Sigmoid colon (tissue), 7 donors: ENCODE results near the gene AK3. TPM values are rescaled to one million over a fixed set of nuclear protein-coding genes. Genes with fewer than 3 reads are reported as not detected.

Experiments used
- DNase-seq: peaks from one replicate; pipeline ENCODE4 v3.0.0-alpha.2; 2019
- H3K27ac ChIP-seq, 4 donors: fragments of 200-600 bp; sonication (generic); one replicate each; pipeline ENCODE4 v1.5.1; 2016 to 2019; ENCODE audit warnings: mild to moderate bottlenecking in 1 of 4
- H3K27me3 ChIP-seq, 3 donors: fragments of 200-600 bp; sonication (generic); one replicate each; pipeline ENCODE4 v1.5.1; 2019; ENCODE audit warnings: mild to moderate bottlenecking in 1 of 3
- H3K36me3 ChIP-seq, 4 donors: fragments of 200-600 bp; sonication (generic); one replicate each; pipeline ENCODE4 v1.5.1; 2016 to 2019
- H3K4me1 ChIP-seq, 4 donors: fragments of 200-600 bp; sonication (generic); one replicate each; pipeline ENCODE4 v1.5.1; 2017 to 2019
- H3K4me3 ChIP-seq, 4 donors: fragments of 200-600 bp; sonication (generic); one replicate each; pipeline ENCODE4 v1.5.1; 2017 to 2019; ENCODE audit warnings: mild to moderate bottlenecking in 2 of 4, moderate library complexity in 1 of 4
- H3K9me3 ChIP-seq, 4 donors: fragments of 200-600 bp in 3 of 4; sonication (generic) in 3 of 4; one replicate each; pipeline versions ENCODE4 v1.5.1 to v1.6.1; 2013 to 2019
- EP300 ChIP-seq, 4 donors: sonication (generic); formaldehyde crosslinking; IDR thresholded peaks; one replicate each; pipeline ENCODE4 v1.6.1; 2017; ENCODE audit warnings: antibody characterized with exemption in 4 of 4
- POLR2A ChIP-seq, 2 donors: fragments of 450-650 bp; IDR thresholded peaks; one replicate each; pipeline ENCODE4 v1.6.1; 2016; ENCODE audit warnings: antibody characterized with exemption in 2 of 2, mild to moderate bottlenecking in 2 of 2, moderate library complexity in 2 of 2
- POLR2AphosphoS5 ChIP-seq, 4 donors: sonication (generic); formaldehyde crosslinking; IDR thresholded peaks; one replicate each; pipeline ENCODE4 v1.6.1; 2017; ENCODE audit warnings: antibody characterized with exemption in 4 of 4
- WGBS, 2 donors: extraction: QIAGEN DNeasy Blood & Tissue Kit; methylation state at CpG; one replicate each; pipeline ENCODE4 v1.1.7; 2013; 5-methylcytosine and 5-hydroxymethylcytosine counted together
- intact Hi-C: fragments of 100-400 bp; cut with DNase I; formaldehyde crosslinking; loops from one replicate; pipeline ENCODE4 v1.15.1; 2023
- polyA plus RNA-seq, 3 donors: library from polyadenylated mRNA; stranded (reverse); fragments of 200-250 nt; gene quantifications; one replicate each; pipeline ENCODE4 v1.2.3, GENCODE V29; 2013
- total RNA-seq, 4 donors: library from RNA; depleted of rRNA; stranded (reverse); fragments of >200 nt; gene quantifications; one replicate each; pipeline ENCODE4 v1.1.0, GENCODE V29; 2016
- TF ChIP-seq, protein P1 (sequence below), 4 experiments: fragments of 450-650 bp in 3 of 4; fragments of 200-600 bp in 1 of 4; IDR thresholded peaks; one replicate each; pipeline ENCODE4 v1.5.1; 2016 to 2019; ENCODE audit warnings: antibody characterized with exemption in 4 of 4, mild to moderate bottlenecking in 3 of 4, moderate library complexity in 2 of 4
- donor health status: healthy with polysubstance abuse.
- donor health status: Bipolar disorder and iron deficiency.
- donor health status: healthy.

The AK3 gene
- total and polyA plus RNA-seq, 7 donors: 36.8 to 122 (median 102) TPM

GRCh38 chr9:4706971-4707622 is 33.9 kb downstream of the AK3 start:
- Histone ChIP-seq H3K4me3 (no peak overlapping the region), H3K27ac (no peak overlapping the region), H3K36me3 (peaks cover 0 to 75% (median 15%) of the 10 kb centered on the region in 4 donors), H3K9me3 (no peaks in the 10 kb centered on the region), H3K27me3 (no peaks in the 10 kb centered on the region), H3K4me1 (no peaks in the 10 kb centered on the region)
- TF ChIP-seq POLR2AphosphoS5 (IDR thresholded peaks at IDR 0.05): no peak
- TF ChIP-seq EP300 (IDR thresholded peaks at IDR 0.05): no peak
- TF ChIP-seq, protein P1, sequence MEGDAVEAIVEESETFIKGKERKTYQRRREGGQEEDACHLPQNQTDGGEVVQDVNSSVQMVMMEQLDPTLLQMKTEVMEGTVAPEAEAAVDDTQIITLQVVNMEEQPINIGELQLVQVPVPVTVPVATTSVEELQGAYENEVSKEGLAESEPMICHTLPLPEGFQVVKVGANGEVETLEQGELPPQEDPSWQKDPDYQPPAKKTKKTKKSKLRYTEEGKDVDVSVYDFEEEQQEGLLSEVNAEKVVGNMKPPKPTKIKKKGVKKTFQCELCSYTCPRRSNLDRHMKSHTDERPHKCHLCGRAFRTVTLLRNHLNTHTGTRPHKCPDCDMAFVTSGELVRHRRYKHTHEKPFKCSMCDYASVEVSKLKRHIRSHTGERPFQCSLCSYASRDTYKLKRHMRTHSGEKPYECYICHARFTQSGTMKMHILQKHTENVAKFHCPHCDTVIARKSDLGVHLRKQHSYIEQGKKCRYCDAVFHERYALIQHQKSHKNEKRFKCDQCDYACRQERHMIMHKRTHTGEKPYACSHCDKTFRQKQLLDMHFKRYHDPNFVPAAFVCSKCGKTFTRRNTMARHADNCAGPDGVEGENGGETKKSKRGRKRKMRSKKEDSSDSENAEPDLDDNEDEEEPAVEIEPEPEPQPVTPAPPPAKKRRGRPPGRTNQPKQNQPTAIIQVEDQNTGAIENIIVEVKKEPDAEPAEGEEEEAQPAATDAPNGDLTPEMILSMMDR (IDR thresholded peaks at IDR 0.05): no peak
- TF ChIP-seq POLR2A (IDR thresholded peaks at IDR 0.05): no peak
- intact Hi-C loops: no loop called here
- no peak for DNase-seq
- WGBS, 2 donors: 68 to 74% methylated on average over 4 of the region's 4 CpGs

DNA sequence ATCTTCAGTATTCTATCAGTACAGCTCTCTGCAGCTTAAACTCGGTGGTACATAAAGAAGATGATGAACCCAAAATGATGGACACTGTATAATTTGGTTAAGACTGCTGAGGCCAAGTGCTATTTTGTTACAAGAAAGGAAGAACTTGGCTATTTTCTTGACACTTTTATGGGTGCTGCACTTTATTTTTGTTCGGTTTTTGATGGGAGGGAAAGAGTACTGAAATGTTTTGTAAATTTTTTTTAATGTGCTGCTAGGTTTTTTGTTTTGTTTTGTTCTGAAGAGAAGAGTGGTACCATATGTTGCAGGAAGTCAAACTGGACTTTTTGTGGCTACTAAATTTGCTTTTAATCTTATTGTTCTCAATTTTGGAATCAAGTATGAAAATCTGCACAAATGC is 35.0 kb downstream of the AK3 start:
- 60% methylated on average over 2 of the region's 2 CpGs for WGBS, 2 donors
- Histone ChIP-seq H3K36me3 (peaks cover 0 to 77% (median 18%) of the 10 kb centered on the region in 4 donors), H3K27ac (no peak overlapping the region), H3K9me3 (no peaks in the 10 kb centered on the region), H3K4me1 (no peaks in the 10 kb centered on the region), H3K4me3 (no peak overlapping the region), H3K27me3 (no peaks in the 10 kb centered on the region)
- DNase-seq: no peak
- TF ChIP-seq EP300 (IDR thresholded peaks at IDR 0.05) (no peak), POLR2AphosphoS5 (IDR thresholded peaks at IDR 0.05) (no peak), POLR2A (IDR thresholded peaks at IDR 0.05) (no peak)
- TF ChIP-seq, protein P1 (IDR thresholded peaks at IDR 0.05): no peak
- intact Hi-C loops: no loop called here

DNA sequence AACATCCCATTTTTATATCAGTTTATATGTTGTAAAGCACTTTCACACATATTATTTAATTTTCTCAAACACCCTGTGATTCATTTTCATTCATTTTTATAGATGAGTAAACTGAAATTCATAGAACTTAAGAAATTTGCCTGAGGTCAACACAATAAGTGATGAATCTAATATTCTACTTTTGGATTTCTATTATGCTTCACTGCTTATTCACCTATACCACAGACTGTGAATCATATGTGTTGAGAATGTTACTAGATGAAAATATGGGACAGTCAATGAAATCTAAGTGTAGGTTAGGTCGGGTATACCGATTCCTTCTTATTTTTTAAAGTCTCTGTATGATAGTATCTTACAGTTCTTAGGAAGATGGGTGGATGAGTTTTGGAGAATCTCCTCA is 36.9 kb downstream of the AK3 start:
- no peaks in the 10 kb centered on the region for H3K9me3 ChIP-seq
- no peaks in the 10 kb centered on the region for H3K4me1 ChIP-seq
- no peak overlapping the region for H3K27ac ChIP-seq
- no peak for DNase-seq
- H3K36me3 ChIP-seq: peaks cover 4 to 85% (median 18%) of the 10 kb centered on the region in 4 donors
- H3K27me3 ChIP-seq: no peaks in the 10 kb centered on the region
- intact Hi-C loops: no loop called here
- TF ChIP-seq POLR2A (IDR thresholded peaks at IDR 0.05) (no peak), POLR2AphosphoS5 (IDR thresholded peaks at IDR 0.05) (no peak), EP300 (IDR thresholded peaks at IDR 0.05) (no peak)
- TF ChIP-seq, protein P1 (IDR thresholded peaks at IDR 0.05): no peak
- no peak overlapping the region for H3K4me3 ChIP-seq
- 94 to 96% methylated on average over 2 of the region's 2 CpGs for WGBS, 2 donors

DNA sequence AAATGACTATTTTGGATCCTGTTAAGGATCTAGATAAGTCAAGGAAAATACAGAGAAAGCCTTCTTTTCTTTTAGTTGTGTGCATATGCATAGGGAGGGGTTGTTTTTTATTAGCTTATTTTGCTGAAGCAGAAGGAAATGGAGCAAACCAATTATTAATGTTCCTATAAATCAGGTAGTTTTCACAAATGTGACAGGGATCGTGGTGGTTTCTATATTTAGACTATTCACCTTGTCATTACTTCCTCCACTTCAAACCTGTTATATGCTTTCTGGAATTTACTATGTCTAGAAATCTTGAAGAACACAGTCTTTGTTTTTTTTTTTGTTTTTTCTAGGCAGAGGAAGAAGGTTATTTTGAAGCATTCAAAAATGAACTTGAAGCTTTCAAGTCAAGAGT is 39.5 kb downstream of the AK3 start:
- Histone ChIP-seq H3K27me3 (no peaks in the 10 kb centered on the region), H3K27ac (no peak overlapping the region), H3K4me3 (no peak overlapping the region), H3K9me3 (no peaks in the 10 kb centered on the region), H3K4me1 (no peaks in the 10 kb centered on the region), H3K36me3 (peaks cover 10 to 91% (median 19%) of the 10 kb centered on the region in 4 donors)
- 58 to 85% methylated on average over 1 of the region's 1 CpG for WGBS, 2 donors
- no peak for DNase-seq
- intact Hi-C loops: no loop called here
- TF ChIP-seq POLR2AphosphoS5 (IDR thresholded peaks at IDR 0.05) (no peak), EP300 (IDR thresholded peaks at IDR 0.05) (no peak)
- TF ChIP-seq, protein P1 (IDR thresholded peaks at IDR 0.05): no peak

- H3K27ac ChIP-seq: no peak overlapping the region
- no peaks in the 10 kb centered on the region for H3K27me3 ChIP-seq
- no peaks in the 10 kb centered on the region for H3K9me3 ChIP-seq
- no peaks in the 10 kb centered on the region for H3K4me1 ChIP-seq
- TF ChIP-seq, protein P1 (IDR thresholded peaks at IDR 0.05): no peak
- TF ChIP-seq POLR2AphosphoS5 (IDR thresholded peaks at IDR 0.05): no peak
- no peak for TF ChIP-seq EP300 (IDR thresholded peaks at IDR 0.05)
- TF ChIP-seq POLR2A (IDR thresholded peaks at IDR 0.05): no peak
- H3K36me3 ChIP-seq: peaks cover 10 to 87% (median 17%) of the 10 kb centered on the region in 4 donors
- 73 to 91% methylated on average over 2 of the region's 2 CpGs for WGBS, 2 donors
- intact Hi-C loops: no loop called here
- DNase-seq: no peak
- H3K4me3 ChIP-seq: no peak overlapping the region
Measured at GRCh38 chr9:4700932-4701331, 40.1 kb downstream of the AK3 start.
